Karpas-422 (cell line): ENCODE results near the gene CFAP20. TPM values are rescaled to one million over a fixed set of nuclear protein-coding genes. Genes with fewer than 3 reads are reported as not detected.

Experiments used
- DNase-seq: peaks from one replicate; pipeline ENCODE4 v3.0.0-alpha.2; 2015
- H2AFZ ChIP-seq: fragments of 200-600 bp; sonication (generic); 2 replicates; pipeline ENCODE4 v1.6.1; 2014; ENCODE audit warnings: antibody characterized with exemption, low read length, mixed read lengths
- H3K27ac ChIP-seq: fragments of 200-600 bp; sonication (generic); 2 replicates; pipeline ENCODE4 v1.5.1; 2014; ENCODE audit warnings: mild to moderate bottlenecking, low read length, moderate library complexity
- H3K27me3 ChIP-seq: fragments of 200-600 bp; sonication (generic); 2 replicates; pipeline ENCODE4 v1.6.1; 2014; ENCODE audit warnings: low read length, mixed read lengths
- H3K36me3 ChIP-seq: fragments of 200-600 bp; sonication (generic); 2 replicates; pipeline ENCODE4 v1.6.1; 2014; ENCODE audit warnings: low read length, mixed read lengths; ENCODE audit not compliant: insufficient read depth
- H3K4me1 ChIP-seq: fragments of 200-600 bp; sonication (generic); 2 replicates; pipeline ENCODE4 v1.6.1; 2014; ENCODE audit warnings: mild to moderate bottlenecking, low read length, mixed read lengths
- H3K4me2 ChIP-seq: fragments of 200-600 bp; sonication (generic); 2 replicates; pipeline ENCODE4 v1.6.1; 2014; ENCODE audit warnings: low read length, low read depth, mild to moderate bottlenecking; ENCODE audit not compliant: poor library complexity, severe bottlenecking
- H3K4me3 ChIP-seq: fragments of 200-600 bp; sonication (generic); 2 replicates; pipeline ENCODE4 v1.5.1; 2014; ENCODE audit warnings: mild to moderate bottlenecking, antibody characterized with exemption, low read length, mixed read lengths
- H3K79me2 ChIP-seq: fragments of 200-600 bp; sonication (generic); 2 replicates; pipeline ENCODE4 v1.6.1; 2014; ENCODE audit warnings: mild to moderate bottlenecking, low read length, mixed read lengths
- H3K9ac ChIP-seq: fragments of 200-600 bp; sonication (generic); 2 replicates; pipeline ENCODE4 v1.6.0; 2014; ENCODE audit warnings: low read length
- H3K9me2 ChIP-seq: fragments of 200-600 bp; sonication (generic), shearing (Covaris generic); replicated peaks from 2 replicates; pipeline ENCODE4 v1.6.0; 2014; ENCODE audit warnings: mild to moderate bottlenecking, low read length, moderate library complexity; ENCODE audit not compliant: insufficient read depth
- H3K9me3 ChIP-seq: fragments of 300-700, 200-600 bp; sonication (generic); 2 replicates; pipeline ENCODE4 v1.6.1; 2014; ENCODE audit warnings: low read length, mixed read lengths
- H4K20me1 ChIP-seq: fragments of 200-600 bp; sonication (generic); 2 replicates; pipeline ENCODE4 v1.6.1; 2014; ENCODE audit warnings: mild to moderate bottlenecking, antibody characterized with exemption, low read length, low read depth; ENCODE audit not compliant: insufficient read depth
- total RNA-seq: library from RNA; depleted of rRNA; stranded (reverse); fragments of >200 nt; shearing (Covaris generic); gene quantifications from 2 replicates; pipeline ENCODE4 v1.2.3, GENCODE V29; 2014; ENCODE audit warnings: low replicate concordance

CFAP20 gene
- total RNA-seq, 1 experiment from 2014 or later: 60.5 TPM

DNA sequence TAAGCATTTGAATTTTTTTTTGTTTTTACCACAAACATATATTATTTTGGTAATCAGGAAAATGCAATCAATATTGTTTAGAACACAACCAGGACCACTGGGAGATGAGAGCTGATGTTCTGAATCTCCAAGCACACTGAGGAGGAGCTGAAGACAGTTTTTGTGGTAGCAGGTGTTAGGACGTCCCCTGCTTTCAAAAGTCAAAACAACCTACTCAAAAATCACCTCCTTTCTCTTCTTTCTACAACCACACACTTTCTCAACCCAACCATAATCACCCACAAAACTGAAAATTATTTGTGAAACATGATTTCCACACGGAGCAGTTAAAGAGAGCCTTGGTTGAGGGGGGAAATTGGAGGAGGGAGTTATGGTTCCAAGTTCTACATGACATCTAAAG lies 26.7 kb upstream of the CFAP20 start:
- Histone ChIP-seq H3K4me1 (no peaks in the 10 kb centered on the region), H3K4me2 (no peak overlapping the region), H3K27ac (no peak overlapping the region), H3K4me3 (no peak overlapping the region), H3K27me3 (no peaks in the 10 kb centered on the region), H3K9me2 (no peaks in the 10 kb centered on the region), H3K79me2 (no peaks in the 10 kb centered on the region), H3K9me3 (no peaks in the 10 kb centered on the region), H2AFZ (no peak overlapping the region), H4K20me1 (no peaks in the 10 kb centered on the region), H3K9ac (no peak overlapping the region), H3K36me3 (no peaks in the 10 kb centered on the region)
- DNase-seq: no peak

DNA sequence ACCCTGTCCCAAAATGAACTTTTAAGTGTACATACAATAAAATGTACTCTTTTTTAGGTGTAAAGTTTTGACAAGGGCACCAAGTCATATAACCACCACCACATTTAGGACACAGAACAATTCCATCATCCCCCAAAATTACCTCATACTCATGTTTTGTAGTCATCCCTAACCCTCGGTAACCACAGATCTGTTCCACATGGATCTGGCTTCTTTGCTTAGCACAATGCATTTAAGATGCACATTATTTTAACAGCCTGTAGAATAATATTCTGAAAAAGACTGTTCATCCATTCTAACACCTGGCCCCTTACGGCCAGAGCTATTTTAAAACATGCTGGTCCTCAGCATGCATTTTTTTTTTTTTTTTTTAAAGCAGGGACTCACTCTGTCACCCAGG lies 25.2 kb upstream of the CFAP20 start:
- Histone ChIP-seq H3K4me3 (no peak overlapping the region), H3K4me1 (no peaks in the 10 kb centered on the region), H2AFZ (no peak overlapping the region), H3K9me3 (no peaks in the 10 kb centered on the region), H3K36me3 (no peaks in the 10 kb centered on the region), H3K27me3 (no peaks in the 10 kb centered on the region), H3K27ac (no peak overlapping the region), H4K20me1 (no peaks in the 10 kb centered on the region), H3K79me2 (no peaks in the 10 kb centered on the region), H3K9ac (no peak overlapping the region), H3K4me2 (no peak overlapping the region), H3K9me2 (no peaks in the 10 kb centered on the region)
- DNase-seq: no peak

DNA sequence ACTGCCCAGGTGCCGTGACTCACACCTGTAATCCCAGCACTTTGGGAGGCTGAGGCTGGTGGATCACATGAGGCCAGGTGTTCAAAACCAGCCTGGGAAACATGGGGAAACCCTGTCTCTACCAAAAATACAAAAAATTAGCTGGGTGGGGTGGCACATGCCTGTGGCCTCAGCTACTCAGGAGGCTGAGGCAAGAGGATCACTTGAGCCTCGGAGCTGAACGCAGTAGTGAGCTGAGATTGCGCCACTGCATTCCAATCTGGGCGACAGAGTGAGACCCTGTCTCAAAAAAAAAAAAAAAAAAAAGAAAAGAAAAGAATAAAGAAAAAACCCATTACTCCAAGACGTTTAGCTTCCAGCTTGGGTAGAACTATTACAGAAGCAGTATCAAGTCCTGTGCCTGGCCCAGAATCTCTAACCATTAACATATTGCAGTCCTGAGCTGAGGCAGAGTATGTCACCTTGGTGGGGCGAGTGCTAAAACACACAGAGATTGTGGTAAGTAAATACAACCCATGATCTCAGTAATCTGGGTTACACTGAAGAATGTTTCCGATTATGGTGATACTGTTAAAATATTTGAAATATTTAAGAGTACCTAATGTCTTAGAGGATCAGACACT lies 23.2 kb upstream of the CFAP20 start:
- H3K79me2 ChIP-seq: no peaks in the 10 kb centered on the region
- H3K4me1 ChIP-seq: no peaks in the 10 kb centered on the region
- H3K9me2 ChIP-seq: no peaks in the 10 kb centered on the region
- no peak for DNase-seq
- H3K27ac ChIP-seq: no peak overlapping the region
- no peak overlapping the region for H3K4me2 ChIP-seq
- no peaks in the 10 kb centered on the region for H3K9me3 ChIP-seq
- H4K20me1 ChIP-seq: no peaks in the 10 kb centered on the region
- H3K27me3 ChIP-seq: no peaks in the 10 kb centered on the region
- H3K9ac ChIP-seq: no peak overlapping the region
- H3K36me3 ChIP-seq: no peaks in the 10 kb centered on the region
- H2AFZ ChIP-seq: no peak overlapping the region
- H3K4me3 ChIP-seq: no peak overlapping the region

DNA sequence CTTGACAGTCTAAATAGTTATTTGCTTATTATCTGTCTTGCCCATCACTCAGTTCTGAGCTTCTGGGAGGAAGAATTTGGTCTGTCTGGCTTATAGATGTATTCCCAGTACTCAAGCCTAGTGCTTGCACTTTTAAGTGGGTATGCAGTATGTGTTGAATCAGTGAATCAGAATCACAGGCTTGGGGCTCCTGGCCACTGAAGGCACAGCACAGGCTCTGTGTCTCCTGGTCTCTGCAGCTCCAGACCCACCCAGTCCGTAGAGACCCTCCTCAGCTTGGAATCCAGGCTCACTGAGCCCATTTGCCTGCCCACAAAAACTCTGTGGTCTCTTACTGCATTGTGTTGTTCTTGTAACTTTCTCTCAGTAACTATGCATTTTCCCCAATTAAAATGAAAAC lies 19.3 kb upstream of the CFAP20 start:
- Histone ChIP-seq H3K9me3 (no peaks in the 10 kb centered on the region), H3K27ac (no peak overlapping the region), H3K79me2 (no peaks in the 10 kb centered on the region), H4K20me1 (no peaks in the 10 kb centered on the region), H3K4me2 (no peak overlapping the region), H3K4me3 (no peak overlapping the region), H3K9ac (no peak overlapping the region), H2AFZ (no peak overlapping the region), H3K9me2 (no peaks in the 10 kb centered on the region), H3K4me1 (no peaks in the 10 kb centered on the region), H3K27me3 (no peaks in the 10 kb centered on the region), H3K36me3 (no peaks in the 10 kb centered on the region)
- DNase-seq: no peak

DNA sequence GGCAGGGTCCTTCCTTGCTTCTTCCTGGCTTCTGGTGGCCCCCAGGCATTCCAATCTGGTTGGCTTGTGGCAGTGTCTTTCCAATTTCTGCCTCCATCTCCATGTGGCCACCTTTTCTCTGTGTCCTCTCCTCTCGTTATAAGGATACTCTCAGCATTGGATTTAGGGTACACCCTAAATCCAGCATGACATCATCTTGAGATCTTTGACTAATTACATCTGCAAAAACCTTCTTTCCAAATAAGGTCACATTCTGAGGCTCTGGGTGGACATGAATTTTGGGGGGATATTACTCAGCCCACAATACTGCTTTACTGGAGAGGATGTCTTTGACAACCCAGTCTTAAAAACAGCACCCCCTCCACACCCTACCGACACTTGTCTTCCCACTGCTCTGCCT lies 18.9 kb upstream of the CFAP20 start:
- Histone ChIP-seq H3K9me3 (no peaks in the 10 kb centered on the region), H3K4me2 (no peak overlapping the region), H3K4me1 (no peaks in the 10 kb centered on the region), H4K20me1 (no peaks in the 10 kb centered on the region), H3K36me3 (no peaks in the 10 kb centered on the region), H3K27me3 (no peaks in the 10 kb centered on the region), H3K9ac (no peak overlapping the region), H3K79me2 (no peaks in the 10 kb centered on the region), H3K9me2 (no peaks in the 10 kb centered on the region), H3K27ac (no peak overlapping the region), H3K4me3 (no peak overlapping the region), H2AFZ (no peak overlapping the region)
- no peak for DNase-seq

DNA sequence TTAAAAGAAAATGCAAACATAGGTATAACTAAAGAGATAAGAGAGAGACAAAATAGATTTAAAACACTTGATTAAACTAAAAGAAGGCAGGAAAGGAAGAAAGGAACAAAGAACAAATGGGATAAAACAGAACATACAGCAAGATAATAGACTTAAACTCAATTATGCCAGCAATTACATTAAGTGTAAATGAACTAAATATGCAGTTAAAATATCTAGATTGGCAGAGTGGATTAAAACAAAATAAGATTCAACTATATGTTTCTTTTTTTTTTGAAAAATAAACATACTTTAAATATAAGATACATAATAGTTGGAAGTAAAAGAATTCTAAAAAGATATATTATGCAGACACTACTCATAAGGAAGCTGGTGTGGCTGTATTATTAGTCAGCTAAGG lies 9.7 kb upstream of the CFAP20 start:
- no peak for DNase-seq
- Histone ChIP-seq H4K20me1 (no peaks in the 10 kb centered on the region), H3K4me1 (0 out of 2 replicates have a peak, but pooled peaks cover 3% of the 10 kb centered on the region), H3K9me2 (no peaks in the 10 kb centered on the region), H3K9me3 (peaks cover 5% of the 10 kb centered on the region), H3K9ac (no peak overlapping the region), H3K79me2 (no peaks in the 10 kb centered on the region), H3K36me3 (no peaks in the 10 kb centered on the region), H3K27me3 (no peaks in the 10 kb centered on the region), H2AFZ (no peak overlapping the region), H3K4me3 (no peak overlapping the region), H3K27ac (no peak overlapping the region), H3K4me2 (no peak overlapping the region)

DNA sequence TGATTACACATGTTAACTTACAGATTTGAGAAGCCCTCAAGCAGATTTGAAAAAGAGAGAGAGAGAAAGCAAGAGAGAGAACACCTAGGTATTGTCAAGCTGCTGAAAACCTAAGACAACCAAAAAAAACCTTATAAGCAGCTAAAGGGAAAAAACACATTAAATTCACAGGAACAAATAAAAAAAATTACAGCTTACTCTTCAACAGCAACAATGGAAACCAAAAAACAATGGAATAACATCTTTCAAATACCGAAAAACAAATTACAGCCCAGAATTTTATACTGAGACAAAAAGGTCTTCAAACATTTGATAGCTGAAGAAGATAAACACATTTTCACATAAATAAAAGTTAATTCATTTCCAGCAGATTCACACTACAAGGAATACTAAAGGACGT lies 8.4 kb upstream of the CFAP20 start:
- Histone ChIP-seq H3K9me2 (no peaks in the 10 kb centered on the region), H3K4me2 (no peak overlapping the region), H3K36me3 (no peaks in the 10 kb centered on the region), H3K9me3 (peaks cover 5% of the 10 kb centered on the region), H4K20me1 (no peaks in the 10 kb centered on the region), H3K27me3 (no peaks in the 10 kb centered on the region), H3K9ac (no peak overlapping the region), H3K79me2 (no peaks in the 10 kb centered on the region), H3K4me1 (0 out of 2 replicates have a peak, but pooled peaks cover 3% of the 10 kb centered on the region), H3K27ac (no peak overlapping the region), H2AFZ (no peak overlapping the region), H3K4me3 (no peak overlapping the region)
- no peak for DNase-seq

DNA sequence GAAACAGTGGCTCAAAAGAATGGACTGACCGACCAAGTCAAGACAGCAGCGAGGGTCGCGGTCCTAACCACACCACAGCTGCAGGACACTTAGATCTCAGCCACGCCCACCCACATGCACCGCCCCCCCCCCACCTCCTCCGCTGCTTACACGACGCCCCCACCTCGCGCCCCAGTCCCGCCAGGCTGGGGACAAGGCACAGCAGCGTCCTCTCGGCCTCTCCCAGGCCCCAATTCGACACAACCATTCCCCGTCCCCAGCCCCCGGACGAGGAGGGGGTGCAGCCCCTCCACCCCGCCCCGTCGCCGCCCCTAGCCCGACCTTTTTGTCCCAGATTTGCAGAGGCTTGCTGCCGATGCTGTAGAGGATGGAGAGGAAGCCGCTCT lies 477 bp downstream of the CFAP20 start:
- peak overlapping the region; percentile 97 for H3K4me3 ChIP-seq
- no peaks in the 10 kb centered on the region for H3K9me2 ChIP-seq
- peak overlapping the region; percentile 92 for H2AFZ ChIP-seq
- peak; percentile 68 for DNase-seq
- H3K4me1 ChIP-seq: peaks cover 49% of the 10 kb centered on the region
- H3K79me2 ChIP-seq: peaks cover 54% of the 10 kb centered on the region
- no peaks in the 10 kb centered on the region for H3K36me3 ChIP-seq
- no peaks in the 10 kb centered on the region for H3K27me3 ChIP-seq
- peaks cover 35% of the 10 kb centered on the region for H4K20me1 ChIP-seq
- H3K27ac ChIP-seq: peak overlapping the region; percentile 85
- peak overlapping the region; percentile 95 for H3K4me2 ChIP-seq
- no peaks in the 10 kb centered on the region for H3K9me3 ChIP-seq
- peak overlapping the region; percentile 99 for H3K9ac ChIP-seq
